ENCODE measurements around the gene ZDBF2.
"Not testable (repeated sequence)": the region's sequence is repeated elsewhere in the genome, so short reads cannot be mapped to it uniquely, and the experiment has no call there.

The ZDBF2 gene

DNA sequence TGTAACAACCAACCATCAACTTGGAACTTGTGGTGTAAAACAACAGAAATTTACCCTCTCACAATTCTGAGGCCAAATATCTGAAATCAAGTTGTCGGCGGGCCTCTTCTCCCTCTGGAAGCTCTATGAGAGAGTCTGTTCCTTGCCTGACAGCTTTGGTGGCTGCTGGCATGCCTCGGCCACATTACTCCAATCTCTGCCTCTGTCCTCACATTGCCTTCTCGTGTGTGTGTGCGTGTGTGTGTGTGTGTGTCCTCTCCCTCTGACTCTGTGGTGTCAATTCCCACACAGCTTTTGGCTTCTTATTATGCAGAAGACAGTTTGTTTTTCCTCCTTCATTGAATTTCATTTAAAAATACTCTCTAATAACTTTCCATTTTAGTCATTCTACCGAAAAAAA, 50.4 kb downstream of the ZDBF2 start:
- Histone ChIP-seq H3K4me1 (ENCODE audit: insufficient read depth, low read length) (peaks cover 15% of the 10 kb centered on the region), H3K9me3 (ENCODE audit: control insufficient read depth, insufficient read depth, low read length) (no peaks in the 10 kb centered on the region), H3K36me3 (ENCODE audit: insufficient read depth, low read length) (no peaks in the 10 kb centered on the region), H3K9ac (ENCODE audit: low read depth, low read length) (no peak overlapping the region)

DNA sequence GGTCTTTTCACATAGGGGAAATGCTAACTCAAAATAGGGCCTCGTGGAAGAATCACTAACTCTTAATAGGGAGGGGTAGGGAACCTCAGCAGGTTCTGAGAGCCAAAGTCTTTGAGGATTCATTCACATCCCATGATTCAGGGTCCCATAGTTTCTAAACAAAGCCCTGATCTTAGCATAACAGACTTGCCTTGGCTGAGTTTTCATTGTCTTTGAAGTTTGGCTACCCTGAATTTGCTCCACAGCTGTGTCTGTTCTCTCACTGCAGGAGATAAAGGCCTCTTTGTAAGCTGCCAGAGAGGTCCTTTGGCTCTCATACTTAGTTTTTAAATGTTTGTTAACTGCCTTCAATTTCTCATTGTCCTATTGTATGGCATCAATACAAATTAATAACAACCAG, 54.5 kb downstream of the ZDBF2 start:
- H3K9me3 ChIP-seq (ENCODE audit: control insufficient read depth, insufficient read depth, low read length) = no peaks in the 10 kb centered on the region
- H3K4me1 ChIP-seq (ENCODE audit: insufficient read depth, low read length) = peaks cover 15% of the 10 kb centered on the region
- no peaks in the 10 kb centered on the region for H3K36me3 ChIP-seq (ENCODE audit: insufficient read depth, low read length)
- no peak overlapping the region for H3K9ac ChIP-seq (ENCODE audit: low read depth, low read length)

DNA sequence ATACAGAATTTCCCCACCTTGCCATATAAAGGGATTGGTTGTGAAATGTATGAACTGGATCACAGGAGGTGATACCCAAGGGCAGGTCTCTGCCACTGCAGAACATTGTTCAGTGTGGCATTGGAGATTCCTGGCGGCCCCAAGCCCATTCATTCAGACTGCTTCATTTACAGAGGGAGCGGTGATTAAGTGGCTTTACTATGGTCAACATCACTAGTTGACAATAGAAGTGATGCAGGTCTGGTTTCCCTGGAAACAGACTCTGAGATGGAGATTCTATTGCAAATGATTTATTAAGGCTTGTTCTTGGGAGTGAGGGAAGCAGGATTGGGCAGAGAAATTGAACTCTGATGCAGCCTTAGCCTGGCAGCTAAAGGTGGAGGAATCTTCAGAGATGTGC, 62.4 kb downstream of the ZDBF2 start:
- H3K4me1 ChIP-seq (ENCODE audit: insufficient read depth, low read length) = no peaks in the 10 kb centered on the region
- H3K36me3 ChIP-seq (ENCODE audit: insufficient read depth, low read length) = no peaks in the 10 kb centered on the region
- no peak overlapping the region for H3K9ac ChIP-seq (ENCODE audit: low read depth, low read length)
- no peaks in the 10 kb centered on the region for H3K9me3 ChIP-seq (ENCODE audit: control insufficient read depth, insufficient read depth, low read length)

DNA sequence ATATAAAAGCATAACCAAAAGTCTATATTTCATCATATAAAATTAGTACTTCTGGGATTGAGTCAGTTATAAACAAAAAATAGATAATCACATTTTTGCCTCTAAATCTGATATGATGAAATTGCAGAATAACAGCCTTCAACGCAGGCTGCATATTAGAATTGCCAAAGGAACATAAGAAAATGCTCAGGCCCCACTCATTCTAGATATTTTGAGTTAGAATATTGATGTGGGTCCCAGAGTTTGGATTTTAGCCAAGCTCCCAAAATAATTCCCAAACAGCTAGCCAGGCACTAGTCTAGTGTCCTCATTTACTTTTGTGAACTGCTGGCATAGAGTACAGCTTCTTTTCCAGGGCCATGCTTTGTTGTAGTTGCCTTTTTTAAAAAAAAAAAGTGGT, 63.5 kb downstream of the ZDBF2 start:
- Histone ChIP-seq H3K4me1 (ENCODE audit: insufficient read depth, low read length) (no peaks in the 10 kb centered on the region), H3K9ac (ENCODE audit: low read depth, low read length) (no peak overlapping the region), H3K9me3 (ENCODE audit: control insufficient read depth, insufficient read depth, low read length) (no peaks in the 10 kb centered on the region), H3K36me3 (ENCODE audit: insufficient read depth, low read length) (no peaks in the 10 kb centered on the region)

DNA sequence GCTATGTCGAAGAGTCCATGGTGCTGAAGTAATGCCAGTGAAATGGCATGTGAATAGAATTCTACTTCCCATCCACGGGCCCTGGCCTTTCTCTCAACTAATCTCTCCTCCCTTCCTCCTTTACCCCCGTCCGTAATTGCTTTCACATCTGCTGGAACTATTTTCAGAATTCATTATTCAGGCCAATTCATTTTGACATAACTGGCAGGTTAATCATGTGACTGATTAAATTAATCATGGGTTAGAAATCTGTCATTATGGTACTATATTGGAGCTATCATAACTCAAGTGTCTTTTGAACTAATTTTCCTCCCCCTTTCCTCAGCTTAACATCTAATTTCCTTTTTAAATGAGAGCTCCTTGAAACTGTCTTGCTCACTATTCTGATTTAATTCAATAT, 66.9 kb downstream of the ZDBF2 start:
- no peaks in the 10 kb centered on the region for H3K4me1 ChIP-seq (ENCODE audit: insufficient read depth, low read length)
- H3K9me3 ChIP-seq (ENCODE audit: control insufficient read depth, insufficient read depth, low read length) = 0 out of 2 replicates have a peak, but pooled peaks cover 4% of the 10 kb centered on the region
- H3K36me3 ChIP-seq (ENCODE audit: insufficient read depth, low read length) = no peaks in the 10 kb centered on the region
- no peak overlapping the region for H3K9ac ChIP-seq (ENCODE audit: low read depth, low read length)

GRCh38 chr2:206343144-206343543, 68.7 kb downstream of the ZDBF2 start:
- H3K36me3 ChIP-seq (ENCODE audit: insufficient read depth, low read length) = no peaks in the 10 kb centered on the region
- H3K9ac ChIP-seq (ENCODE audit: low read depth, low read length) = no peak overlapping the region
- H3K9me3 ChIP-seq (ENCODE audit: control insufficient read depth, insufficient read depth, low read length) = 0 out of 2 replicates have a peak, but pooled peaks cover 4% of the 10 kb centered on the region
- H3K4me1 ChIP-seq (ENCODE audit: insufficient read depth, low read length) = no peaks in the 10 kb centered on the region

DNA sequence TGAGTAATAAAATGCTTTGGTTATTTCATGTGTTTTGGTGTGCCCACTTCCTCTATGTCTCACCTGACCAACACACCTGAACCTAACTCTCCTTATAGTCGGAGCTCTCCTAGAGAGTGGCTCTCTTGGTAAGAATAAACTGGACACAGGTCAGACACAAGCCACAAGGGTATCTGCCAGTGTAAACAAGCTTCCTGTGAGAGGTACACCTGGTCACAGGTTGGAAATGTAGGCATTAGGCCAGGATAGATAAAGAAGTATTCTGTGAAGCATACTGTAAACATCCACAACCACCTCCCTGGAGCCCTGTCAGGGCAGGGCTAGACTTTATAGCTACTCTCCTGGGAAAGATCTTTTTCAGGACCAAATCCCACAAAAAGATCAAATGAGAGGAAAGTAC, 69.4 kb downstream of the ZDBF2 start:
- H3K4me1 ChIP-seq (ENCODE audit: insufficient read depth, low read length) = no peaks in the 10 kb centered on the region
- no peaks in the 10 kb centered on the region for H3K36me3 ChIP-seq (ENCODE audit: insufficient read depth, low read length)
- H3K9ac ChIP-seq (ENCODE audit: low read depth, low read length) = no peak overlapping the region
- H3K9me3 ChIP-seq (ENCODE audit: control insufficient read depth, insufficient read depth, low read length) = 0 out of 2 replicates have a peak, but pooled peaks cover 4% of the 10 kb centered on the region

DNA sequence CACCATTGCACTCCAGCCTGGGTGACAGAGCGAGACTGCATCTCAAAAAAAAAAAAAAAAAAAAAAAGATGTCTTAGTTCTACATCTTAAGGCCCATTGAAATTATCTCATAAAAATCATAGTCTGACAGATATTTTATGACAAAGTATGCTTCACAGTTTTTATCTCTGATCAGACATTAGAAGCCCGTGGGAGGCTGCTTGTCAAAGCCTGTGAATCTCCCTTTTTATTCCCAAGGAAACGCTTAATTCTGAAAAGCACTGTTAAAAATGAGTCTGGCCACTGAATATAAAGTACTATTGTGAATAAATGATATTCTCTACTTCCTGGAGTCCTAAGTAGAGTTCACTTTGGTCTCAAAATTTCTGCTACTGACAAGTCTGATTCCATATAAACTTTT, 71.1 kb downstream of the ZDBF2 start:
- no peak overlapping the region for H3K9ac ChIP-seq (ENCODE audit: low read depth, low read length)

DNA sequence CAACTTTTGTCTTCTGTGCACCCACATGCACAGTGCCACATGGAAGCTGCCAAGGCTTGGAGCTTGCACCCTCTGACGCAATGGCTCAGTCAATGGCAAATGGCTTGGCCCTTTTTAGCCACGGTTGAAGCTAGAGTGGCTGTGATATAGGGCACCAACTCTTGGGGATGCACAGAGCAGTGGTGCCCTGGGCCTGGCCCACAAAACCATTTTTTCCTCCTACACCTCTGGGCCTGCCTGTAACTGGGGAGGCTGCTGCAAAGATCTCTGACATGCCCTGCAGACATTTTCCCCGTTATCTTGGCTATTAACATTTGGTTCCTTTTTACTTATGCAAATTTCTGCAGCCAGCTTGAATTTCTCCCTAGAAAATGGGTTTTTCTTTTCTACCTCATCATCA, 74.9 kb downstream of the ZDBF2 start:
- Histone ChIP-seq H3K9ac (ENCODE audit: low read depth, low read length) (no peak overlapping the region), H3K36me3 (ENCODE audit: insufficient read depth, low read length) (no peaks in the 10 kb centered on the region), H3K9me3 (ENCODE audit: control insufficient read depth, insufficient read depth, low read length) (peaks cover 7% of the 10 kb centered on the region; the same call in 1 of the 2 replicates), H3K4me1 (ENCODE audit: insufficient read depth, low read length) (no peaks in the 10 kb centered on the region)

More for the DNA sequence above, 71.1 kb downstream of the ZDBF2 start:
- H3K36me3 ChIP-seq (ENCODE audit: insufficient read depth, low read length) = no peaks in the 10 kb centered on the region
- peaks cover 7% of the 10 kb centered on the region; the same call in 1 of the 2 replicates for H3K9me3 ChIP-seq (ENCODE audit: control insufficient read depth, insufficient read depth, low read length)
- H3K4me1 ChIP-seq (ENCODE audit: insufficient read depth, low read length) = no peaks in the 10 kb centered on the region

DNA sequence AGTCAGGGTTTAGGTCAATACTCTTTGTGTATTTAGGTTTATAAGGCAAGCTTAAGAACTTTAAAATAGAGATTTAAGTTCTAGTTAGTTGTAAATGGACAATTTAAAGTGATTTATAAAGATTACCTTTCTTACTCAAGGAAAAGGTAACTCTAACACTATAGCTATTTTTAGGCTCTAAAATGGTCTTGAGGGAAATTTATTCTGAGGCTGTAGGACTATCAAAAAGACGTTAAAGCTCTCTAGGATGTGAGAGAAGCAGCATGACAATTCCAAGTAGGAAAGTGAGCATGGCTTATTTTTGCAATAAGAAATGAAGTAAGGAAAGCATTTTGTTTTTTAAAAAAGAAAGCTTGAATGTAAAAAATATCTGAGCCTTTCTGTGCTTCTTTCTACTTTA, 78.1 kb downstream of the ZDBF2 start:
- no peak overlapping the region for H3K9ac ChIP-seq (ENCODE audit: low read depth, low read length)
- no peaks in the 10 kb centered on the region for H3K36me3 ChIP-seq (ENCODE audit: insufficient read depth, low read length)
- no peaks in the 10 kb centered on the region for H3K4me1 ChIP-seq (ENCODE audit: insufficient read depth, low read length)
- peaks cover 3% of the 10 kb centered on the region; the same call in 1 of the 2 replicates for H3K9me3 ChIP-seq (ENCODE audit: control insufficient read depth, insufficient read depth, low read length)

DNA sequence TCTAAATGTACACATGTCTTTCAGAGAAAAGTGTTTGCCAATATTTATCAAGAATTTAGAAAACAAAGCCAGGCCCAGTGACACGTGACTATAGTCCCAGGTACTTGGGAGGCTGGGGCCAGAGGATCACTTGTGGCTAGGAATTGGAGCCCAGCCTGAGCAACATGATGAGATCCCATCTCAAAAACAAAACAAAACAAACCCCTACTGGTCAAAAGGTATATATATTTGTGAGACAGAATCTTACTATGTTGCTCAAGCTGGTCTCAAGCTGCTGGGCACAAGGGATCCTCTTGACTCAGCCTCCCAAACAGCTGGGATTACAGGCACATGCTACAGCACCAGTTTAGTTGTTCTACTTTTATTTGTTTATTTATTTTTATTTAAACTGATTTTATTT, 79.2 kb downstream of the ZDBF2 start:
- Histone ChIP-seq H3K36me3 (ENCODE audit: insufficient read depth, low read length) (no peaks in the 10 kb centered on the region), H3K9ac (ENCODE audit: low read depth, low read length) (no peak overlapping the region)

DNA sequence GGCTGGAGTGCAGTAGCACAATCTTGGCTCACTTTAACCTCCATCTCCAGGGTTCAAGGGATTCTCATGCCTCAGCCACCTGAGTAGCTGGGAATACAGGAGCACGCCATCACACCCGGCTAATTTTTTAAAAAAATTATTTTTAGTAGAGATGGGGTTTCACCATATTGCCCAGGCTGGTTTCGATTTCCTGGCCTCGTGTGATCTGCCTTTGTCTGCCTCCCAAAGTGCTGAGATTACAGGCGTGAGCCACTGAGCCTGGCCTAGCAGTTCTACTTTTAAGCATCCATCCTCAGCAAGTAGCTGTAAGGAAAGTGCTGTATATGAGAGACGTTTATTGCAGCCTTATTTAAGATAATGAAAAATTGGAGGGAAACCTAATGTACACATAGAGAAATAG, 79.7 kb downstream of the ZDBF2 start:
- H3K9me3 ChIP-seq (ENCODE audit: control insufficient read depth, insufficient read depth, low read length) = peaks cover 3% of the 10 kb centered on the region; the same call in 1 of the 2 replicates
- H3K9ac ChIP-seq (ENCODE audit: low read depth, low read length) = no peak overlapping the region
- H3K36me3 ChIP-seq (ENCODE audit: insufficient read depth, low read length) = no peaks in the 10 kb centered on the region
- no peaks in the 10 kb centered on the region for H3K4me1 ChIP-seq (ENCODE audit: insufficient read depth, low read length)

More for the DNA sequence above, 79.2 kb downstream of the ZDBF2 start:
- no peaks in the 10 kb centered on the region for H3K4me1 ChIP-seq (ENCODE audit: insufficient read depth, low read length)
- peaks cover 3% of the 10 kb centered on the region; the same call in 1 of the 2 replicates for H3K9me3 ChIP-seq (ENCODE audit: control insufficient read depth, insufficient read depth, low read length)

DNA sequence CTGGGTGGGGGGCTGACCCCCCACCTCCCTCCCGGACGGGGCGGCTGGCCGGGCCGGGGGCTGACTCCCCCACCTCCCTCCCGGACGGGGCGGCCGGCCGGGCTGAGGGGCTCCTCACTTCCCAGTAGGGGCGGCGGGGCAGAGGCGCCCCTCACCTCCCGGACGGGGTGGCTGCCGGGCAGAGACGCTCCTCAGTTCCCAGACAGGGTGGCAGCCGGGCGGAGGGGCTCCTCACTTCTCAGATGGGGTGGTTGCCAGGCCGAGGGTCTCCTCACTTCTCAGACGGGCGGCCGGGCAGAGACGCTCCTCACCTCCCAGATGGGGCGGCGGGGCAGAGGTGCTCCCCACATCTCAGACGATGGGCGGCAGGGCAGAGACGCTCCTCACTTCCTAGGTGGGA, 82.4 kb downstream of the ZDBF2 start:
- H3K4me1 ChIP-seq (ENCODE audit: insufficient read depth, low read length); H3K9me3 ChIP-seq (ENCODE audit: control insufficient read depth, insufficient read depth, low read length); H3K36me3 ChIP-seq (ENCODE audit: insufficient read depth, low read length); H3K9ac ChIP-seq (ENCODE audit: low read depth, low read length): not testable (repeated sequence)

DNA sequence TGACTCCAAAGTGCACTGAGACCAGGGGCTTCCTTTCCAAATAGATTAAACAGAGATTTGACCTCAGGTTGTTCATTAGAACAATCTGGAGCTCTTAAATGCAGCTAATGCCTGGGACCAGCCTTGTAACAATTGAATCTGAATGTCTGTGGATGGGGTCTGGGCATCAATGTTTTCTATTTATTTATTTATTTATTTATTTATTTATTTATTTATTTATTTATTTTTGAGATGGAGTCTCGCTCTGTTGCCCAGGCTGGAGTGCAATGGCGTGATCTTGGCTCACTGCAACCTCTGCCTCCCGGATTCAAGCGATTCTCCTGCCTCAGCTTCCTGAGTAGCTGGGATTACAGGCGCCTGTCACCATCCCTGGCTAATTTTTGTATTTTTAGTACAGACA, 86.4 kb downstream of the ZDBF2 start:
- H3K9ac ChIP-seq (ENCODE audit: low read depth, low read length); H3K4me1 ChIP-seq (ENCODE audit: insufficient read depth, low read length); H3K9me3 ChIP-seq (ENCODE audit: control insufficient read depth, insufficient read depth, low read length); H3K36me3 ChIP-seq (ENCODE audit: insufficient read depth, low read length): not testable (repeated sequence)

GRCh38 chr2:206361407-206362045, 87.1 kb downstream of the ZDBF2 start:
- Histone ChIP-seq H3K4me1 (ENCODE audit: insufficient read depth, low read length) (no peaks in the 10 kb centered on the region), H3K36me3 (ENCODE audit: insufficient read depth, low read length) (no peaks in the 10 kb centered on the region), H3K9ac (ENCODE audit: low read depth, low read length) (no peak overlapping the region), H3K9me3 (ENCODE audit: control insufficient read depth, insufficient read depth, low read length) (no peaks in the 10 kb centered on the region)

Measured in ES-I3 (cell line).